GM18873 (cell line): Measurements from ENCODE around the gene DKKL1.

Source experiments
- ATAC-seq: cut with Tn5 transposase; IDR thresholded peaks from one replicate; pipeline ENCODE4 v1.9.1; 2021; ENCODE audit warnings: mild to moderate bottlenecking, moderate library complexity, moderate number of reproducible peaks; ENCODE audit not compliant: unreplicated experiment, low FRiP score

The DKKL1 gene

DNA sequence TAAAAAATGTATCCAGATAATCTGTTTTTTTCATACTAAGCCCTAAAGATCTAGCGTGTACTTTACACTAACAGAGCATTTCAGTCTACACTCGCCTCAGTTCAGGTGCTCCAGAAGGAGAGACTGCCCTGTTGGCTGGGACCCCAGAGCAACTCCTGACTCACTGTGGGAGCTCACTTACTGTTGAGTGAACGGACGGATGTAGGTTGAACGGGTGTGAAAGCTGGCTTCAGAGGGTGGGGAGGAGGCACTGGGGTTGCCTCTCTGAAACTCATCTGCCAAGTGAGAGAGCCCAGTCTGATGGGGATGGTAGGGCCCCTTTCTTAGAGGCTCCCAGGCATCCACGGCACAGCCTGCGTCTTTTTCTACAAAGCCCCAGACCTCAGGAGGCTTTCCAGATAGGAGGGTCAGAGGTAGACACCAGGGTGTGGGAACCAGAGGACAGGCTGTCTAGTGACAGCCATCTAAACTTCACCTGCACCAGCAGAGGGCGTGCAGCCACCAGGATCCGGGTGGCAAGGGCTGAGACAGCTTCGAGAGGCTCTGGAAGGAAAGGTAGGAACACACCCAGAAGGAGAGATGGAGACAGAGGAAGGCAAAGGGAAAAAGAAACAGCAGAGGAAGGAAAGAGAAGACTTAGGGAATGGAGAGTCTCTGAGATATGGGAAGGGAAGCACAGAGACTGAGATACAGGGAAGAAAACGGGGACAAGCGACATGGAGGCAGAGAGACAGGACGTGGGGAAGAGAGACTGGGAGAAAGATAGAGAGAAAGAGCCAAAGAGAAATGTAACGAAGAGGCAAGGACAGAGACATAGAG lies 28.1 kb downstream of the DKKL1 start:
- peak; percentile 53 for ATAC-seq

DNA sequence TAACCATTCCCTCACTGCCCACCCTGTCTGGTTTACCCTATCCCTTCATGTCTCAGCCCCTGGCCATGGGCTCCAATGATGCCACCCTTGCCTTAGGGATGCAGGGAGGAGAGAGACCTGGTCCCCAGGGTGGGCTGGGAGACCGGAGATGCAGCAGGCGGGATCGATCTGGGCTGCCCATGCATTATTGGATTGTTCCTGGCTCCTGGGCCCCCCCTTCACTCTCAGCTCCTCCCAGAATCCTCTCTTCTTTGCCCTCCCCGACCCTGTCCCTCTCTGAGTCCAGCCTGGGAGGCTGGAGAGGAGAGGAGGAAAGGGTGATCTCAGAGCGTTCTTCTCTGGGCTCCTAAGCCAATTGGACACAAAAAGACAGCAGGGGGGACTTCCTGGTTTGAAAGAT lies 30.2 kb downstream of the DKKL1 start:
- ATAC-seq, result no peak

DNA sequence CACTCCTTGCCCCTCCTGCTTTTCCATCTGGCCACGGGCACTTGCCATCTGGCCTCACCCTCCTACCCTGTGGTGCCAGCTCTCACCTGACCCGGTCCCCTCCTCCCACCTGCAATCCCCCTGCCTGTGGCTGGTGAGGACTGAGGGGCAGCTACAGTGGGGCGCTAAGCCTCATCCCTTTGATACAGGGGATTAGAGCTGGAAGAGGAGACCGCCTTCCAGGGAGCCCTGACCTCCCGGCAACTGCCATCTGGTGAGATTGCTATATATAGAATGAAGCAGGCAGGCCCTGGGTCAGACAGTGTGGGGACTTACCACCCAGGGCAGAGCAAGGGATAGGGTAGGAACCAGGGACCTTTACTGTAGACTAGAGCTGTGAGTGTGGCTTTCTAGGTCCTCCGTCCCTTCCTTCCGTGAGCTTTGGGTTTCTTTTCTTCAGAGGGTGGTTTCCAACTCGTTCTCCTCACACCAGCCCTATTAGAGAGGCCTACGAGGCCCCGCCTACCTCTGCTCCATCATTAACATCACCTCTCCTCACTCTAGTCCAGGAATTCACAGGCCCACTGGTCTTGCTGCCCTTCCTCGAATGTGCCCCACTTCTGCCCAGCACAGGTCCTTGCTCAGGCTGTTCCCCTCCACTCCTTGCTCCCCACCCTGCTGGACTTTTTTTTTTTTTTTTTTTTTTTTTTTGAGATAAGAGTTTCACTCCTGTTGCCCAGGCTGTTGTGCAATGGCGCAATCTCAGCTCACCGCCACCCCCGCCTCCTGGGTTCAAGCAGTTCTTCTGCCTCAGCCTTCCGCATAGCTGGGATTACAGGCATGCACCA lies 32.1 kb downstream of the DKKL1 start:
- no peak for ATAC-seq

DNA sequence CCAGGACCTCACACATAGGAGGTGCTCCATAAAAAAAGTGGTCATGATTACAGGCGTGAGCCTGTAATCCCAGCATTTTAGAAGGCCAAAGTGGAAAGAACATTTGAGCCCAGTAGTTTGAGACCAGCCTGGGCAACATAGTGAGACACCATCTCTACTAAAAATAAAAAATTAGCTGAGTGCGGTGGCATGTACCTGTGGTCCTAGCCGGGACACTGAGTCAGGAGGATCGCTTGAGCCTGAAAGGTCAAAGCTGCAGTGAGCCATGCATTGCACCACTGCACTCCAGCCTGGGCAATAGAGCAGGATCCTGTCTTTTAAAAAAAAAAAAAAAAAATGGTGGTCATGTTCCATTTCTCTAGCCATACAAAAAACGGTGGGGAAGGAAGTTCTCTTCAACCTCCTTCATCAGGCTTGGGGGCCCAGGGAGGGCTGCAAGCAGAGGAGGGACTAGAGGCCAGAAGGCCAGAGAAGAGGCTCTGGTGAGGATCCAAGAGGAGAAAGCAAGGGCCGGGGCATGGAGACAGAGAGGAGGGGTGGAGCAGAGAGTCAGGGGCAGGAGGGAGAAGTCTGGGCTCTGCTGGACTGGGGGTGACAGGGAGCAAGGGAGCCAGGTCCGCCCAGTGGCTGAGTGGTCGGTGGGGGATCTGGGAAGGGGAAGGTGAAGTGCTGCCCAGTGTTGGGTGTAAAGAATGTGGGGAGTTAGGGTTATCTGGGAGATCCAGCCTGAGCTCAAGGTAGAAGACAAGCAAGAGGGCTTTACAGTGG lies 33.2 kb downstream of the DKKL1 start:
- ATAC-seq, result no peak

DNA sequence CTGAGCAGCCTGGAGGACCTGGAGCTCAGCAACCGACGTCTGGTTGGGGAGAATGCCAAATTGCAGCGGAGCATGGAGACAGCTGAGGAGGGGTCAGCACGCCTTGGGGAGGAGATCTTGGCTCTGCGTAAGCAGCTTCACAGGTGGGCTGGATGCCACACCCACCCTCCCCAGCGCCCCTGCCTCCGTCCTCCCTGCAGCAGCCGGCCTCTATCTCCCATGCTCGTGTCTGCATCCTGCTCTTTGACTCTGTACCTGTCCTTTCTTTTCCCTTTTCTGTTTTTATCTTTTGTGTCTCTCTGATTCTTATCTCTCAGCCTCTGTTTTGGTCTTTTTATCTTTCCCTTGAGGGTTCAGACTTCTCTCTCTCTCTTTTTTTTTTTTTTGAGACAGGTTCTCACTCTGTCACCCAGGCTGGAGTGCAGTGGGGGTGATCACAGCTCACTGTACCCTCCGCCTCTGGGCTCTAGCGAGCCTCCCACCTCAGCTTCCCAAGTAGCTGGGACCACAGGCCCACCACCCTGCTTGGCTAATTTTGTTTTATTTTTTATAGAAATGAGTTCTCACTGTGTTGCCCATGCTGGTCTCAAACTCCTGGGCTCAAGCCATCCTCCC lies 34.4 kb downstream of the DKKL1 start:
- no peak for ATAC-seq

DNA sequence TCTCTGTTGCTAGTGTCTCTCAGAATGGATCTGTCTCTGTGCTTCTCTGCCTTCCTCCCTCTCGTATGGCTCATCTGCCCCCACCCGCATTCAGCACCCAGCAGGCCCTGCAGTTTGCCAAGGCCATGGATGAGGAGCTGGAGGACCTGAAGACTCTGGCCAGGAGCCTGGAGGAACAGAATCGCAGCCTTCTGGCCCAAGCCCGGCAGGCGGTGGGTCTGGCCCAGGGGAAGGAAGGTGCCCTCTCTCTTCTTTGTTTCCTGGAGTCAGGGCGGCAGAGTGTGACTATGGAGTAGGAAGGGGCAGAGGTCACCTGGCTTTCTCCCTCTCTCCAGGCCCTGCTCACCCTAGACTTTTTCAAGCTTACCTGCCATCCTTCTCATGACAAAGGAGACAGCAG lies 35.3 kb downstream of the DKKL1 start:
- ATAC-seq, result no peak

DNA sequence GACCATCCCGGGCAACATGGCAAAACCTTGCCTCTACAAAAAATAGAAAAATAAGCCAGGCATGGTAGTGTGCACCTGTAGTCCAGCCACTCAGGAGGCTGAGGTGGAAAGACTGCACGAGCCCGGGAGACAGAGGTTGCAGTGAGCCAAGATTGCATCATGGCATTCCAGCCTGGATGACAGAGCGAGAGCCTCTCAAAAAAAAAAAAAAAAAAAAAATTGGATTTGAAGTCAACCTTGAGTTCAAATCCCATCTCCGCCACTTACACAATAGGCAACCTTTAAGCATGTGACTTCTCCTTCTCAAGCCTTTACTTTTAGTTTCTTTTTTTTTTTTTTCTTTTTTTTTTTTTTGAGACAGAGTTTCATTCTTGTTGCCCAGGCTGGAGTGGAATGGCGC lies 36.4 kb downstream of the DKKL1 start:
- ATAC-seq, result no peak

DNA sequence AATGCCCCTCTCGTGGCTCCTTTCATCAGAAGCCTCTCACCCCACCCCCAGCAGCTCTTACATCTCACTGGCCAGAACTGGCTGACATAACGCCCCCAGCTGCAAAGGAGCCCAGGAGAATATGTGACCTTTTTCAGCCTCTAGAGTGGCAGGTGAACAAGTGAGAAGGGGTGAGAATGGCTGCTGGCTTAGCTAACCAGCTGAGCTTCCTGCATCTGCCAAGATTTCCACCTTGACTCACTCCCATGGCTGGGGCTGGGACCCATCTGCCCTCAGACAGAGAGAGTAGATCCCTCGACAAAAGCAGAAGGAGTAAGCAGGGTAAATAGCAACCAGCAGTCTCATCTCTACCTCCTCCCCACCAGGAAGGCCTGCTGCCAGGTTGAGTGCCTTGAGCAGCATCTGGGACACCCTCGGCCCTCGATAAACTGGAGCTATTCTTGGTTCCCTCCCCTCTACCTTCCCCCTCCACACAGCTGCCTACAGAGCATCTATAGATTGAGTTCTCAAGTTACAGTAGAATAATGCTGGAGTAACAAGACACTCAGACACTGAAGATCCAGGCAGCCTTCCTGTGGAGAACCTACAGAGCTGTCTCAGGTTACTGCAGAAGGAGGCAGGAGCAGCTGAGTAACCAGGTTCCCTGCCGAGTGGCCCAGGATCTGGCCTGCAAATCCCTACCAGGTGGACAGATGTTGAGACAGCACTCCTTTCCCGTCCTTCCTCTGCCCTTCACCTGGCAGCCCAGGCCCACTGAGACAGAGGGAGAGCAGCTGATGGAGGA lies 39.9 kb downstream of the DKKL1 start:
- no peak for ATAC-seq

DNA sequence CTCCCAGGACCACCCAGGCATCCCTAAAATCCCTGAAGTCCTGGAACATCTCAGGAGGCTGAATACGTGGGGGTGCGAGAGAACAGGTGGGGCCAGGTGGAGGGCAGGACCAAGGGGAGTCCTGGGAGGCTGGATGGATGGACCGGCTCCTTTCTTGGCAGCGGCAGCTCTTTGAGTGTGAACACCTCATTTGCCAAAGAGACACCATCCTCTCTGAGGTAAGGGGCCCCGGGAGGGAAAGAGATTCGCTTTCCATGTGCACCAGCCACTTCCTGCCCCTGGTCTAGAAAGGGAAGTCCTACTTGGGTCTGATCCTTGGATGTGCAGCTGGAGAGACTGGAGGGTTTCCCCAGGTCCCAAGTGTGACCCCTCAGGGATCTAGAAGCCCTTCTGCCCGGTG lies 43.4 kb downstream of the DKKL1 start:
- ATAC-seq, result no peak

DNA sequence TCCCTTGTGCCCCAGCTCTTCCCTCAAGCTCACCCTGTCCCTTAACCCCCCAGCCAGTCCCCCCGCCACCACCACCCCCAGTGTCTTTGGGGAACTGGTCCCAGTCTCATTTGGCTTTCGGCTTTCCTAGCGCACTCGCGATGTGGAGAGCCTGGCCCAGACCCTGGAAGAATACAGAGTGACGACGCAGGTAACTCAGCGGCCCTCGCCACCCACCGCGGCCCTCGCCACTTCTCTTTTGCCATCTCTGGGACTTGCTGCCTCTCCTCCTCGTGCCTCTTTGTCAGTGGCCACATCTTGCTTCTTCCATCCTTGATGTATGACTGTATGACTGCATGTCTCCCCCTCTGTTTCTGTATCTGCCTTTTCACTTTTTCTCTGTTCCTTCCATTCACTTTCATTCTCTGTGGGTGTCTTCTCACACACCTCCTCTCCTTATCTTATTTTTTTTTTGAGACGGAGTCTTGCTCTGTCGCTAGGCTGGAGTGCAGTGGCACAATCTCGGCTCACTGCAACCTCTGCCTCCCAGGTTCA lies 43.9 kb downstream of the DKKL1 start:
- ATAC-seq, result no peak

DNA sequence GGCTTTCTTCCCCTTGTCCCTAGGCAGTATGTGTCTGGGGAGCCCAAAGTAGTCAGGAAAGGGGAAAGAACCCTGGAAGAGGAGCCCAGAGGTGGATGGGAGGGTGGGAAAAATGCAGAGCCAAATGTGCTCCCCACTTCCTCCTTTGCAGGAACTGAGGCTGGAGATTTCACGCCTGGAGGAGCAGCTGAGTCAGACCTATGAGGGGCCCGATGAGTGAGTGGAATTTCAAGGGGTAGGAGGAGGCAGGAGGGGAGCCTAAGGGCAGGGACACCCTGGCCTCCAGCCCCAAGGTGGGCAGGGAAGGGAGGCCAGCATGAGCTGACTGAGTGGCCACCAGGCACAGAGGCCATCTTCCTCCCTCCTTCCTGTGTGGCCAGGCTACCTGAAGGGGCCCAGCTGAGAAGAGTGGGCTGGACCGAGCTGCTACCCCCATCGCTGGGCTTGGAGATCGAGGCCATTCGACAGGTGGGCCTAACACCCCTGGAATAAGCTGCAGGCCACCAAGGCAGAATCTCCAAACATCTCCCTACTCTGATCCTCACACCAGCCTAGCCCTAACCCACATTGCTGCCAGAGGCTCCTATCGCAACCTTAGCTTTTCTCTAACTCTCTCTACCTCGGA lies 45.3 kb downstream of the DKKL1 start:
- no peak for ATAC-seq

DNA sequence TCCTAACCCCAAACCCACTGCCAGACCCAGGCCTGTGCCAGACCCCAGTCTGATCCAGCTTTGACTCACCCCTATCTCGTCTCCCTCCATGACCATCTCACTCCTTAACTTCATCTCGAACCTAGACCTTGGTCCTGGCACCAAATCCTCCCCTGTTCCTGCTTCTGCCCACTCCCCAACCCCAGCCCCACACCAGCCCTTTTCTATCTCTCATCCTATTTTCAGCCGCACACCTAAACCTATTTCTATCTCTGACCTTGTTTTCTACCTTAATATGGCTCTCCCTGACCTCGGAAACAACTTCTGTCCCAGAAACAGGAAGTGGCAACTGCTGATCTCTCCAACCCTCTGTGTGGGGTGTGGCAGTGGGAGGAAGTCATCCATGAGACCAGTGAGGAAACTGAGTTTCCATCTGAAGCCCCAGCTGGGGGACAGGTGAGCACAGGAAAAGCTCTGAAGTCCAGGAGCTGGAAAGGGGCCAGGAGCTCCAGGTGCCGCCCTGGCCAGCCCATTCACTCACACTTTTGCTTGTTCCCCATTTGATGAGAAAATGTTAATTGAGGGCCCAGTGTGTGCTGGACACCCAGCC lies 45.9 kb downstream of the DKKL1 start:
- ATAC-seq, result no peak

DNA sequence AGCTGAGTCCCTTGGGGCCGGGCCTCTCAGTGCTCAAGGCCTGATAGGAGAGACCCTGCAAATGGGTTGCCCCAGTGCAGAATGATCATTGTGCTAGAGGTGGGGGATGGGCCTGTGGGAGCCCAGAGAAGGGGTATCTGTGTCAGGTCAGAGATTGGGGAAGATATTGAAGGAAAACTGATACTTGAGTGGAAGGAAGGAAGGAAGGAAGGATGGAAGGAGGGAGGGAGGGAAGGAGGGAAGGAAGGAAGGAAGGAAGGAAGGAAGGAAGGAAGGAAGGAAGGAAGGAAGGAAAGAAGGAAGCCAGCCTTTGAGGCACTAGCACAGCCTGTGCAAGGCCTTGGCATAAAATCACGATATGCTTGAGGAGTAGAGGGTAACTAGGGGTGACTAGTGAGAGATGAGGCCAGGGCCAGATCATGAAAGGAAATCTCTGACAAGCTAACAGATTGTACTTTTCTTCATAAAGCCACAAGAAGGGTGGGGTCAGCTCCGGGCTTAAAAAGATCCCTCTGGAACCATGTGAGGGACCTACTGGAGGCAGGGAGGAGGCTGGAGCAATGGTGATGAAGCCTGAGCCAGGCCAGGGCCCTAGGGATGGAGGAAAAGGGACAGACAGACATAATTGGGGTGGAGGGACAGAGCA lies 48.1 kb downstream of the DKKL1 start:
- ATAC-seq, result no peak

DNA sequence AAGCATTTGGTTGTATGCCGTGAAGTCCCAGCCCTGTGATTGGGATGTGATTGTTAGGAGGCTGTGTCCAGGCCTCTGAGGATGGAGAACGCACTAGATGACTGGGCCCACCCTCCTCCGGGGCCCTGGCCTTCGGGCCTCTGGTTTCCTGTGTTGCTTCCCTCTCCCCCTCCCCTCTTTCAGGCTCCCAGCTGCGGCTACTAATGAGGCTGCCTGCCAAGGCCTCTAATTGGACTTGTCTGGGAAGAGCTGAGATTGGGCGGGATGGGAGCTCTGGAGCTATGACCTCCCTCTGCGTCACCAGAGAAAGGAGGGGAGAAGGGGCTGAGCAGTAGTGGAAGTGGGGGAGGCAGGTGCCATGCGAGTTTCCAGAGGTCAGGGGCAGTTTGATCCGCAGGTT lies 49.7 kb downstream of the DKKL1 start:
- ATAC-seq, result no peak

DNA sequence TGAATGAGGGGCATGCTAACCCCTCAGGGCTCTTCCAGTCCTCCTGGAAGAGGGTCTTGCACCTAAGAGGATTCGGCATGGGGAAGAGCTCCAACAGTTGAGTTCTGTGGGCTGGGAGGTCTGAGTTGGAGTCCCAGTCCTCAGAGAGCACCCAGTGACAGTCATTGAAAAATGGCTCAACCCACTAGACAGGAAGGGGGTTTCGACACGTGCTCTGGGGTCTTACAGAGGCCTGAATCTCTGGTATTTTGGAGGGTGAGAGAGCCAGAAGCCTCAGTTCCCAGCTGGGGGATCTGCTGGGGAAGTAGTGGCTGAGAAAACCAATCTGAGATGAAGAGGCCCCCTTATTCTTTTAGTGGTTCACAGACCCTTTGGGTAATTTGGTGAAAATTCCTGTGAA lies 50.6 kb downstream of the DKKL1 start:
- ATAC-seq, result no peak

DNA sequence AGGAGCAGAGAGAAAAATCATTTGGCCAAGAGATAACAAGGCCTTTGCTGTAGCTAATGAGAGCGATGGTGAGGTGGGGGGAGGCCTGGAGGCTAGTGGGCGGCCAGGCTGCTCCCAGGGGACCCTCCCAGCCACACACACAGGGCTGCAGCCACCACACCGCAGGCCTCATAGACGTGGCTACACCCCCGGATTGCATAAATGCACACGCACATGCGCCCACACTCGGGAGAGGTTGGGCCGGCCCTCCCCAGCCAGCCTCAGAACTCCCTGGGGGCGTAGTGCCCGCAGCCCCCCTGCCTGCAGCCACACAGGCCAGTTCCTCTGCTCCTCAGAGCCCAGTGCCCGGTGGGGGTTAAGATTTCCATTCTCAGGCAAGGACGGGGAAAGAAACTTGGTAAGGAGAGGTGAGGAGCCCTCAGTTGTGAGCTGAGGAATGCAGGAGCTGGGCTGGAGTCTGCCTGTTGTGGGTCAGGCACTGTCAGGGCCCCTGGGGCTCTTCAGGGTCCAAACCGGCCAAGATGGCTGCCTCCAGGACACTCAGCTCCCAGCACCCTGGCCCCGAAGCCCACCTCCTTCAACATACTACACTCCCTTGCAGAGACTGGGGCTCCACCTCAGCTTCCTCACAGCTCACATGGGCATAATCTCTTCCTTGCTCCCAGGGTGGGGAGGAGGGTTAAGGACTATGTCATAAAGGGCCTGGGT lies 51.6 kb downstream of the DKKL1 start:
- no peak for ATAC-seq

DNA sequence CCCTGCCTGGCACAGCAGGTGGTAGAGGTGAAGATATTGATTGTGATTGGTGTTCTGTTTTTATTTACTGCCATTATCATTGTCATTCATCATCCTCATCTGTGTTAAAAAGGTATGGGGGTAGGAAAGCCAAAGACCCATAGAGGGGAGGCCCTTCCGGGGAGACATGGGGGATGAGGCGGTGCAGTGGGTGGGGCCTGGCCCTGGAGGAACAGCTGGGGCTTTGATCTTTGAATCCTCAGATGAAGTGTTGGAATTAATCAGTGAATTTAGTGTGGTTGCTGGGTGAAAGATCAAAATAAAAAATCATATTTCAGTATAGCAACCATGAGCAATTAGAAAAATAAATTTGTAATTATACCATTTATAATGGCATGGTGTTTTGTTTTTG lies 52.1 kb downstream of the DKKL1 start:
- ATAC-seq, result no peak

DNA sequence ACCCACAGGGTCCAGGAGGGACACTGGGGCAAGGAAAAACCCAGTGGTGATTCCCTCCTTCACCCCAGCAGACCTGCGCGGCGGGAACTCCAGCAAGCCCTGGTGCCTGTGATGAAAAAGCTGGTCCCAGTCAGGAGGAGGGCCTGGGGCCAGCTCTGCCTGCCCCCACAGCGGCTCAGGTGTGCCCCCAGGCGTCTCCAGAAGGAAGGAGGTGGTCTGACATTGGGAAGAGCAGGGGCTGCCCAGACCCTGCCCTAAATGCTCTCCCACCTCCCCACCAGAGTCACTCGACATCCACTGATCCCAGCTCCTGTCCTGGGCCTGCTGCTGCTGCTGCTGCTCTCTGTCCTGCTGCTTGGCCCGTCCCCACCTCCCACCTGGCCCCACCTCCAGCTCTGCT lies 53.4 kb downstream of the DKKL1 start:
- ATAC-seq, result no peak
